BLaER1 (cell line): ENCODE results near the gene CDC20.

ENCODE experiments used
- H3K27ac ChIP-seq: shearing (Covaris generic); formaldehyde crosslinking; 2 replicates; pipeline ENCODE4 v1.8.1; 2022
- H3K27me3 ChIP-seq: shearing (Covaris generic); formaldehyde crosslinking; 2 replicates; pipeline ENCODE4 v1.8.1; 2022
- H3K36me3 ChIP-seq: shearing (Covaris generic); formaldehyde crosslinking; 2 replicates; pipeline ENCODE4 v1.8.1; 2022
- H3K4me1 ChIP-seq: shearing (Covaris generic); formaldehyde crosslinking; 2 replicates; pipeline ENCODE4 v1.8.1; 2022
- H3K4me2 ChIP-seq: shearing (Covaris generic); formaldehyde crosslinking; 2 replicates; pipeline ENCODE4 v1.8.1; 2022
- H3K4me3 ChIP-seq: shearing (Covaris generic); formaldehyde crosslinking; 2 replicates; pipeline ENCODE4 v1.8.1; 2022
- H3K9ac ChIP-seq: shearing (Covaris generic); formaldehyde crosslinking; 2 replicates; pipeline ENCODE4 v1.8.1; 2022
- H3K9me3 ChIP-seq: shearing (Covaris generic); formaldehyde crosslinking; 2 replicates; pipeline ENCODE4 v1.8.1; 2022
- H4K20me1 ChIP-seq: shearing (Covaris generic); formaldehyde crosslinking; 2 replicates; pipeline ENCODE4 v1.8.1; 2022
- Cebpa-rat ChIP-seq: shearing (Covaris generic); IDR thresholded peaks from 2 replicates; pipeline ENCODE4 v1.8.1; 2022

The CDC20 gene

DNA sequence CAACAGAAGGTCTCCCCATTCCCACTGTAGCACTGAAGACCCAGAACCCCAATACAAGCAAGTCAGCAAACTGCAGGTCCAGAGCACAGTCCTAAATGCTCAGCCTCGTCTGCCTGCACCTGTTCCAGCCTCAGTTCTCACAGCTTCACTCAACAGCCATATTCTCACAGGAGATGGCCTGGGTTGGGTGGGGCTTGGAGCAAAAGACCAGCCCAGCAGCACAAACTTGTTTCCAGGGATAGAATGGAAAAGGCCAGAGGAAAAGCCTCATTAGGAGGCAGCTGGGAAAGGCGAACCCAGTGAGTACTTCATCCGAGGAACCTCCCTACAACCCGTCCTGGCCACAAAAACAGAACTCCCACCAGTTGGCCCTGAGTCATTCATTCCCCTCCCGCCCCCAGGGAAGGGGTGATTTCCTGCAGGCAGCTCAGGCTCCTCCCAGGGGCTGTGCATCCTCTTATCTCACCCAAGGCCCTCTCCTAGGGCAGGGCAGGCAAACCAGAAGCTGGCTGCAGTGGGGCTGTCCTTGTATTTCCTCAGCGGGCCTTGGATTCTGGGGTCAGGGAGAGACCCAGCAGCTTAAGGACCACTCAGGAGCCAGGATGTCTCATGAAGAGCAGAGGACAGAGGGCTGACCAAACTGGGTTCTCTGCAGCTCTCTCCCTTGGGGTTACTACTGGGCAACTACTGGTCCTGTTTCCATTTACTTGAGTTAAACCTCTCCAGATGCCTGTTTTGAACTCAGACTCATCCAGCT is 28.6 kb upstream of the CDC20 start:
- TF ChIP-seq Cebpa-rat, result no peak
- H3K27ac ChIP-seq, result peak overlapping the region; percentile 58
- no peak overlapping the region for H3K4me3 ChIP-seq
- H3K4me1 ChIP-seq, result peaks cover 21% of the 10 kb centered on the region
- H3K9me3 ChIP-seq, result peaks cover 19% of the 10 kb centered on the region
- H3K9ac ChIP-seq, result 0 out of 2 replicates have a peak overlapping the region, but pooled peaks have one; percentile 31
- H3K27me3 ChIP-seq, result no peaks in the 10 kb centered on the region
- peak overlapping the region; percentile 74 for H3K4me2 ChIP-seq
- H3K36me3 ChIP-seq, result no peaks in the 10 kb centered on the region
- H4K20me1 ChIP-seq, result no peaks in the 10 kb centered on the region

DNA sequence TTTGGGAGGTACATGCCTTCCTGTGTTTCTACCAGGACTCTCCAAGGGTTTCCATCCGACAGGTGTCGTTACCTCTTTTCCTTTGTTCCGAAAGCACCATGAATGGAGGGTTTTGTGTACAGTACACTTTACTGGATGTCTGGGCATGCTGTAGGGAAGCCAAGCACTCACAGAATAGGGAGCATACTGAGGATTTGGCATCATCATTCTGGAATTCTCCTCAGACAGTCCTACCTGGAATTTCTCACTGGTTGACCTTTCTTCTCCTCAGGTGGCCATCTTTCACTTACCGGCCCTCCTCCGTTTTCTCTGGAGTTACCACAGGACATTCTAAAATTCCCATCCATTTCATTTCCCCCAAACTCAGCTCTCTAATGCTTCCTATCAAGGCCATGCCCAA is 27.1 kb upstream of the CDC20 start:
- no peak overlapping the region for H3K4me2 ChIP-seq
- H3K9ac ChIP-seq, result no peak overlapping the region
- no peak overlapping the region for H3K4me3 ChIP-seq
- H3K9me3 ChIP-seq, result peaks cover 12% of the 10 kb centered on the region
- H3K27me3 ChIP-seq, result no peaks in the 10 kb centered on the region
- TF ChIP-seq Cebpa-rat, result no peak
- no peaks in the 10 kb centered on the region for H4K20me1 ChIP-seq
- H3K27ac ChIP-seq, result no peak overlapping the region
- no peaks in the 10 kb centered on the region for H3K36me3 ChIP-seq
- peaks cover 21% of the 10 kb centered on the region for H3K4me1 ChIP-seq

DNA sequence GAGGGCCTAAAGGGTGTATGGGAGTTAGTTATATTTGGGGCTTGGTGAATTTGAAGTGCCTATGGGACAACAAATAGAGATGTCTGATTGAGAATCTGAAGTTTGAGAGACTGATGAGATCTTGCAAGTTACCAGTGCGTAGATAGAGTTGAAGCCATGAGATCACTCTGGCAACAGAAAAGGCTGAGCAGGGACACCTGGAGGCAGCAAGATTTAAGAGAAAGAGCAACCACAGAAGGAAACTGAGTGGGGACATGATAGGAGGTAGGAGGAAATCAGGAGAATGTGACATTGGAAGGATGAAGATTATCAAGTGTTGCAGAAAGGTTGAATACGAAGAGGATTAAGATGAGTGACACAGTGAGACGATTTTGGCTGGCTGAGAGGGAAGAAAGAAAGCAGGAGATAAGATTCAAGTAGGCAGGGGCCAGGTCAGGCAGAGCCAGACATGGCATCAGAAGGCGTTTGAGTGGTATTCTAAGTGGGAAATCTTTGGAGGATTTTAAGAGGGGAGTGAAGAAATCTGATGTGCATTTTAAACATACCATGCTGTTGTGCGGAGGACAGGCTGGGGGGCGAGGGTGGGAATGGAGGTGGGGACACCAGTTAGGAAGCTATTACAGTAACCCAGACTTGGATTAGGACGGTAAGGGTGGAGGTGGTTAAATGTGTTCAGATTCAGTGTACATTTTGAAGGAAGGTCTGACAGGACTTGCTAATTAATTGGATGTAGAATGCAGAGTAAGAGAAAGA is 24.2 kb upstream of the CDC20 start:
- H3K27ac ChIP-seq, result no peak overlapping the region
- peaks cover 33% of the 10 kb centered on the region for H3K4me1 ChIP-seq
- no peaks in the 10 kb centered on the region for H3K27me3 ChIP-seq
- no peak for TF ChIP-seq Cebpa-rat
- no peaks in the 10 kb centered on the region for H3K9me3 ChIP-seq
- H3K4me2 ChIP-seq, result no peak overlapping the region
- no peak overlapping the region for H3K4me3 ChIP-seq
- H3K9ac ChIP-seq, result no peak overlapping the region
- no peaks in the 10 kb centered on the region for H3K36me3 ChIP-seq
- no peaks in the 10 kb centered on the region for H4K20me1 ChIP-seq

DNA sequence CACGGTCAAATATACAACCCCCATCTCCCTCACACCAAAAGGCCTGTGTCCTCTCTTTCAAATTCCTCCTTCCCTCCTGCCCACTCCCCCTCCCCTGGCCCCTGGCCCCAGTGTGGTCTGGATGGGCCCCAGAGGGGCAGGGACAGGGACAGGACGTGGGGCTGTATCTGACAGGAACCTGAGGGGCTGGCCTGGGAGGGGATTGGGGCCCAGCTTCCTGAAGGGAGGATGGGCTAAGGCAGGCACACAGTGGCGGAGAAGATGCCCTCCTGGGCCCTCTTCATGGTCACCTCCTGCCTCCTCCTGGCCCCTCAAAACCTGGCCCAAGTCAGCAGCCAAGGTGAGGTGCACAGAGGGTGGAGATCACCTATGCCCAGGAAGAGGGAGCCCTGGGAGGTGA is 21.2 kb upstream of the CDC20 start, which contains the start of gene MPL:
MPL (plus strand) TSS at position 231 of the 400 bp plus-strand sequence; CDS start at position 262, 31 bp downstream.
- Histone ChIP-seq H3K36me3 (no peaks in the 10 kb centered on the region), H3K4me1 (peaks cover 14% of the 10 kb centered on the region), H3K4me3 (no peak within 1 kb of the TSS), H3K9ac (no peak within 1 kb of the TSS), H3K27ac (no peak within 1 kb of the TSS; the same call in 1 of the 2 replicates), H3K9me3 (no peaks in the 10 kb centered on the region), H3K27me3 (no peaks in the 10 kb centered on the region), H3K4me2 (peak within 1 kb of the TSS; percentile 17; the same call in 1 of the 2 replicates), H4K20me1 (no peaks in the 10 kb centered on the region)
- TF ChIP-seq Cebpa-rat, result no peak

DNA sequence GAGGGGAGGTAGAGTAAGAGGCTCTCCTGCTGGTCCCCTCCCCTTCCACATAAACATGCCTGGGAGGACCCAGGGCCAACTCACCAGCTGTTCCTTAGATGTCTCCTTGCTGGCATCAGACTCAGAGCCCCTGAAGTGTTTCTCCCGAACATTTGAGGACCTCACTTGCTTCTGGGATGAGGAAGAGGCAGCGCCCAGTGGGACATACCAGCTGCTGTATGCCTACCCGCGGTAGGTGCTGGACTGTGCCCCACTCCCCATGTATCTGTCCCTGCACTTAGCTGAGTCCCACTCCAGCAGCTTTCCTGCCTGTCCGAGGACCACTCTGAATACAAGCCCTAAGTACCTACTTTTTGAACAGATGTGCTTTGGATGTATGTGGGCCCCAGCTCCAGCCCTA is 20.8 kb upstream of the CDC20 start:
- H3K4me3 ChIP-seq, result no peak overlapping the region
- TF ChIP-seq Cebpa-rat, result no peak
- peak overlapping the region; percentile 17; the same call in 1 of the 2 replicates for H3K4me2 ChIP-seq
- no peak overlapping the region for H3K9ac ChIP-seq
- no peaks in the 10 kb centered on the region for H3K36me3 ChIP-seq
- H3K4me1 ChIP-seq, result peaks cover 14% of the 10 kb centered on the region
- no peak overlapping the region; the same call in 1 of the 2 replicates for H3K27ac ChIP-seq
- no peaks in the 10 kb centered on the region for H3K9me3 ChIP-seq
- no peaks in the 10 kb centered on the region for H4K20me1 ChIP-seq
- H3K27me3 ChIP-seq, result no peaks in the 10 kb centered on the region

DNA sequence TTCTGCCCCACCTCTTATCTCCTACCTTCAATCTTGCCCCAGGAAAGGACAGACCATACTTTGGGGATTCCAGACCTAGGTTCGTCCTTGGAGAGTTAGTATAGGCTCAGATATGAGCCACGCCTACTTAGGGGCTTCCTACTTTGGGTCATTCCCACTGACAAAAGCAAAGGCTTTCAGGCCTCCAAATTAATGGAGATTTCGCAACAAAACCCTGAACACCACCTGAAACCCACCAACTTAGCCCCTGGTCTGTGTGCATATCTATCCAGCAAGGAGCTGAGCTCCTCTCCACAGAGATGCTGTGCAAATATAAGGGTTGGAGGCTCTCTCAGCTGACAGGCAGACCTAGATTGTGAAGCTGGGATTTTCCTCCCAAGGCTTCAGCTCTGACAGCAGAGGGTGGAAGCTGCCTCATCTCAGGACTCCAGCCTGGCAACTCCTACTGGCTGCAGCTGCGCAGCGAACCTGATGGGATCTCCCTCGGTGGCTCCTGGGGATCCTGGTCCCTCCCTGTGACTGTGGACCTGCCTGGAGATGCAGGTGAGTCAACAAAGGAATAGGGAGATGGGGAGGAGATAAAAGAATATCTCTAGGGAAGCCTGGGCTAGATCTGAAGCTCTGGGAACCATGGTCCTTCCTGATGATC is 19.1 kb upstream of the CDC20 start:
- Histone ChIP-seq H3K4me1 (peaks cover 14% of the 10 kb centered on the region), H3K9me3 (no peaks in the 10 kb centered on the region), H3K36me3 (no peaks in the 10 kb centered on the region), H3K27ac (no peak overlapping the region), H3K27me3 (no peaks in the 10 kb centered on the region), H3K4me2 (no peak overlapping the region), H4K20me1 (no peaks in the 10 kb centered on the region), H3K9ac (no peak overlapping the region), H3K4me3 (no peak overlapping the region)
- no peak for TF ChIP-seq Cebpa-rat

DNA sequence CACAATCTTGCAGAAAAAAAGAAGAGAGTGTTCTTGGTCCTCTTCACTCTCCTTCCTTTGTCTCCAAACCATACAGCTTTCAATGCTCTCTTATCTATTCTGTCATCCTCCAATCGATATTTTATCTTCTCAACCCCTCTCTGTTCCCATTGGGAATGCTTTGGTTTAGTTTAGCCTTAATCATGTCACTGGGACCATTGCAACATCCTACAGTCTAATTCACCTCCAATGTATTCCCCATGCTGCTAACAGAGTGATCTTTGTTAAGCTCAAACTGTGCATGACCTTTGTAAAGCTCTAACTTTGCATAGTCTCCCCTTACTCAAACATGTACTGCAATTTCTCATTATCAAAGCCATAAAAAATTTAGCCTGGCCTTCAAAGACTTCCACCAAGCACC is 18.2 kb upstream of the CDC20 start:
- Histone ChIP-seq H4K20me1 (no peaks in the 10 kb centered on the region), H3K27ac (no peak overlapping the region), H3K9me3 (no peaks in the 10 kb centered on the region), H3K9ac (no peak overlapping the region), H3K27me3 (no peaks in the 10 kb centered on the region), H3K4me1 (peaks cover 14% of the 10 kb centered on the region), H3K4me3 (no peak overlapping the region), H3K4me2 (no peak overlapping the region), H3K36me3 (no peaks in the 10 kb centered on the region)
- TF ChIP-seq Cebpa-rat, result no peak

DNA sequence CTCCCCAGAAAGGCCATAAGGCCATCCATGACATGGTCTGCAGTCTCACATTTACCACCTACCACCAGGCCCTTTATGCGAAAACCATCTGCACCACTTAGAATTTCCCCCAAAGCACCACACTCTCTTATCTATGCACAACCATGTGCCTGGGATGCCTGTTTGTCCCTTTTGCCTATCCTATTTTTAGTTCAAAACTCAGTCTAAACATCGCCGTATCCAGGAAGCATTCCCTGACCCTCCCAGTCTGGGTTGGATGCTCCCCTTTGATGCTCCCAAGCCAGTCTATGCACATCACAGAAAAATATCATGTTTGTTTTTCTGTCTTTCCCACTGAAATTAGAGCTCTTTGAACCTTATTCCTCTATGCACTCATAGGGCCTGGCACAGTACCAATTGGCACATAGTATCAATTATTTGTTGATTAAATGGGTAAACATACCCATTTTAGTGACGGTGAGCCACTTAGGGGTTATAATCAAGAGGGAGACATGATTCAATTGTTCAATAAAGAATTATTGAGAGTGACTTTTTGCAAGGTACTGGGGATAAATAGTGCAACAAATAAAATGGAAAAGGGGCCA is 14.4 kb upstream of the CDC20 start:
- Histone ChIP-seq H4K20me1 (no peaks in the 10 kb centered on the region), H3K4me2 (no peak overlapping the region), H3K4me3 (no peak overlapping the region), H3K9ac (no peak overlapping the region), H3K27ac (no peak overlapping the region), H3K27me3 (no peaks in the 10 kb centered on the region), H3K9me3 (no peaks in the 10 kb centered on the region), H3K4me1 (peaks cover 3% of the 10 kb centered on the region), H3K36me3 (no peaks in the 10 kb centered on the region)
- TF ChIP-seq Cebpa-rat, result no peak

DNA sequence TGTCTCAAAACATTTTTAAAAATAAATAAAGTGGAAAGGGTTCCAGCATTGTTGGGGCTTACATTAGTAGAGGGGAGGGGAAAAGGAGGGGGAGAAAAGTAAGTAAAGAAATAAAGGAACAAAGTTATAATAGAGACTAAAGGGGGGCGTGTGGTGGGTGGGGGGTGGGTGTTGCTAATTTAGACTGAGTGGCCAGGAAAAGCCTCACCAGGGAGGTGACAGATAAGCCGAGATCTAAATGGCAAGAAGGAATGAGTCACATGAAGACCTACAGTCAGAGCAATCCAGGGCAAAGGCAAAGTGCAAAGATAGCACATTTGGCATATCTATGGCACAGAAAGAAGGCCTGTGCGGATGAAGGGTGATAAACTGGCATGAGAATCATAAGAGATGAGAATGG is 13.7 kb upstream of the CDC20 start:
- Histone ChIP-seq H3K4me1 (peaks cover 10% of the 10 kb centered on the region), H4K20me1 (no peaks in the 10 kb centered on the region), H3K27me3 (no peaks in the 10 kb centered on the region), H3K9me3 (no peaks in the 10 kb centered on the region), H3K9ac (no peak overlapping the region), H3K4me3 (no peak overlapping the region), H3K36me3 (no peaks in the 10 kb centered on the region), H3K4me2 (no peak overlapping the region), H3K27ac (no peak overlapping the region)
- no peak for TF ChIP-seq Cebpa-rat
